Keratinocyte (primary cell): ENCODE results near the gene MFAP1.

Source experiments
- EZH2 ChIP-seq: IDR thresholded peaks from one replicate; pipeline ENCODE4 v1.6.1; 2012; ENCODE audit warnings: inconsistent platforms, mild to moderate bottlenecking, low read length, moderate library complexity
- TF ChIP-seq, protein P1 (sequence below), 3 experiments: IDR thresholded peaks in 1 of 3; conservative IDR thresholded peaks in 1 of 3; optimal IDR thresholded peaks in 1 of 3; 2 replicates in 2 of 3; 3 replicates in 1 of 3; pipeline versions ENCODE3 to v1.5.1; 2011; ENCODE audit warnings: low read length in 3 of 3, mild to moderate bottlenecking in 3 of 3, moderate library complexity in 2 of 3, control low read depth in 1 of 3, inconsistent platforms in 1 of 3; ENCODE audit not compliant: insufficient read depth in 2 of 3; ENCODE audit errors: extremely low read depth in 1 of 3

DNA sequence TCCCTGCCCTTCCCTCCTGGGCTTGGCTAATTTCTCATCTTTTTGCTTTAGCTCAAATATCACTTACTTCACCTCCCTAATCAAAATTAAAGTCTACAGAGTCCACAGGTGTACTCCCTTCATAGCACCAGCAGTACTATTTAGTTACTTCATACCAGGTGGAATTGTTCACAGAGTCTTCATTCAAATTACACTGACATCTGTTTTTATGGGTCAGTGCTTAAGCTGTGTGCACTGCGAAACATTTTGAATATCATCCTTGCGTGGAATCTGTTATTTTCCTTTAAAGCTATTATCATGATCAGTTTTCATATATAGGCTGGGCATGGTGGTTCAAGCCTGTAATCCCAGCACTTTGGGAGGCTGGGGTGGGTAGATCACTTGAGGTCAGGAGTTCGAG is 35.1 kb downstream of the MFAP1 start:
- TF ChIP-seq, protein P1, sequence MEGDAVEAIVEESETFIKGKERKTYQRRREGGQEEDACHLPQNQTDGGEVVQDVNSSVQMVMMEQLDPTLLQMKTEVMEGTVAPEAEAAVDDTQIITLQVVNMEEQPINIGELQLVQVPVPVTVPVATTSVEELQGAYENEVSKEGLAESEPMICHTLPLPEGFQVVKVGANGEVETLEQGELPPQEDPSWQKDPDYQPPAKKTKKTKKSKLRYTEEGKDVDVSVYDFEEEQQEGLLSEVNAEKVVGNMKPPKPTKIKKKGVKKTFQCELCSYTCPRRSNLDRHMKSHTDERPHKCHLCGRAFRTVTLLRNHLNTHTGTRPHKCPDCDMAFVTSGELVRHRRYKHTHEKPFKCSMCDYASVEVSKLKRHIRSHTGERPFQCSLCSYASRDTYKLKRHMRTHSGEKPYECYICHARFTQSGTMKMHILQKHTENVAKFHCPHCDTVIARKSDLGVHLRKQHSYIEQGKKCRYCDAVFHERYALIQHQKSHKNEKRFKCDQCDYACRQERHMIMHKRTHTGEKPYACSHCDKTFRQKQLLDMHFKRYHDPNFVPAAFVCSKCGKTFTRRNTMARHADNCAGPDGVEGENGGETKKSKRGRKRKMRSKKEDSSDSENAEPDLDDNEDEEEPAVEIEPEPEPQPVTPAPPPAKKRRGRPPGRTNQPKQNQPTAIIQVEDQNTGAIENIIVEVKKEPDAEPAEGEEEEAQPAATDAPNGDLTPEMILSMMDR (optimal IDR thresholded peaks at IDR 0.05 in 1 of 3, IDR thresholded peaks at IDR 0.05 in 1 of 3, conservative IDR thresholded peaks at IDR 0.05 in 1 of 3; ENCODE audit: extremely low read depth in 1 of 3, insufficient read depth in 2 of 3, low read length in 3 of 3), result no peak
- TF ChIP-seq EZH2, result no peak
